Activated naive CD8-positive, alpha-beta T cell (primary cell): ENCODE data around the gene TNFRSF13B.
"Not testable (repeated sequence)": the region's sequence is repeated elsewhere in the genome, so short reads cannot be mapped to it uniquely, and the experiment has no call there.

Experiments
- H3K27ac Mint-ChIP-seq: one replicate; pipeline ENCODE4 v1.8.0; 2021; ENCODE audit warnings: mixed read lengths
- H3K27me3 Mint-ChIP-seq: one replicate; pipeline ENCODE4 v1.8.0; 2021; ENCODE audit warnings: mixed read lengths
- H3K36me3 Mint-ChIP-seq: one replicate; pipeline ENCODE4 v1.8.0; 2021; ENCODE audit warnings: mixed read lengths
- H3K4me1 Mint-ChIP-seq: one replicate; pipeline ENCODE4 v1.8.0; 2021; ENCODE audit warnings: low read depth, mixed read lengths
- H3K4me3 Mint-ChIP-seq: one replicate; pipeline ENCODE4 v1.8.0; 2021; ENCODE audit warnings: mild to moderate bottlenecking, mixed read lengths
- H3K9me3 Mint-ChIP-seq: one replicate; pipeline ENCODE4 v1.8.0; 2021; ENCODE audit warnings: low read depth, mixed read lengths

The TNFRSF13B gene

DNA sequence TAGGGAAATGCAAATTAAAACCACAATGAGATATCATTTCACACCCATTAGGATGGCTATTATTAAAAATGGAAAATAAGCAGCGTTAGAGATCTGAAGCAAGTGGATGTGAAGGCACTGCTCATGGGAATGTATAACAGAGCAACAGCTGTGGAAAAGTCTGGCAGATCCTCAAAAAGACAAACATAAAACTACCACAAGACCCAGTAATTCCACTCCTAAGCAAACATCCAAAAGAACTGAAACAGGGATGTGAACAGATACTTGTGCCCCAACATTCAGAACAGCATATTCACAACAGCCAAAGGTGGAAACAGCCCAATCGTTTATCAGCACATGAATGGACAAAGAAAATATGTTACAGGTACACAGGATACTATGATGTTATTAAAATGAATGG, 10.9 kb downstream of the TNFRSF13B start:
- H3K4me1 Mint-ChIP-seq, H3K36me3 Mint-ChIP-seq, H3K27ac Mint-ChIP-seq, H3K4me3 Mint-ChIP-seq, H3K9me3 Mint-ChIP-seq: not testable (repeated sequence)
- peaks cover 14% of the 10 kb centered on the region for H3K27me3 Mint-ChIP-seq

DNA sequence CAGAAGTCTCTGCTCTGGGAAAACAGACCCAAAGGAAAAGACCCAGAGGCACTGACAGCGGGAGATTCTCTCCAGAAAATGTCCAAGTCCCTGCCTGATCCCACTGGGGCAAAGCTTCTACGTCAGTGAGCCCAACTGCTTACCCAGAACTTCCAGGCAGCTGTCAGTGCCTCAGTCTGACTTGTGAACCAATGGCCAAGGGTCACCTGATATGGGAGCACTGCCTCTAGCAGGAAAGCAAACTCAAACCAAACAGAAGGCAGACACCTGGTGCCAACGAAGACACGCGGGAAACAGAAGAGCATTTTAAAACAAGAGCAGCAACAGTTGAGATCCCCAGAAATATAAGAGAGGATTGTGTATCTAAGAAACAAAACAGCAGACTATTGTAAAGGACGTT, 16.9 kb downstream of the TNFRSF13B start:
- H3K4me1 Mint-ChIP-seq = not testable (repeated sequence)

DNA sequence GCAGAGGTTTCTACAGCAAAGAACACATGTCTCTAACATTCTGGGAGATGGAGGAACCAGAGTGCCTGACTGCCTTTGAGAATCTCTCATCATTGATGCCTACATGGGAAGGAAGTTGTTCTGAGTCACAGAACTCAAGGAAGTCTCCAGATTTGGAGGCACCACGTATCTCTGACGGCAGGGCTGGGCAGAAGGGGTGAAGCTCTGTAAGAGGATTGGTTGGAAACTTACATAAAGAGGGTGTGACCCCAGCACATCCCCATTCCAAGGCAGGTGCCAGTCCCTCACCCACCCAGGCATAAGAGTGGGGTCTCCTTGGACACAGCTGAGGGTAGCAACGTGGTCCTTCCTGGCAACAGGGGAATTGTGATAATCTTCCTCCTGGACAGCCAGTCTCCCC, 17.4 kb downstream of the TNFRSF13B start:
- Mint-ChIP-seq H3K36me3 (peaks cover 5% of the 10 kb centered on the region), H3K9me3 (no peaks in the 10 kb centered on the region), H3K4me1 (no peaks in the 10 kb centered on the region)

More for the DNA sequence above, 16.9 kb downstream of the TNFRSF13B start:
- not testable (repeated sequence) for H3K9me3 Mint-ChIP-seq, H3K36me3 Mint-ChIP-seq, H3K27ac Mint-ChIP-seq, H3K4me3 Mint-ChIP-seq
- H3K27me3 Mint-ChIP-seq = peaks cover 28% of the 10 kb centered on the region

DNA sequence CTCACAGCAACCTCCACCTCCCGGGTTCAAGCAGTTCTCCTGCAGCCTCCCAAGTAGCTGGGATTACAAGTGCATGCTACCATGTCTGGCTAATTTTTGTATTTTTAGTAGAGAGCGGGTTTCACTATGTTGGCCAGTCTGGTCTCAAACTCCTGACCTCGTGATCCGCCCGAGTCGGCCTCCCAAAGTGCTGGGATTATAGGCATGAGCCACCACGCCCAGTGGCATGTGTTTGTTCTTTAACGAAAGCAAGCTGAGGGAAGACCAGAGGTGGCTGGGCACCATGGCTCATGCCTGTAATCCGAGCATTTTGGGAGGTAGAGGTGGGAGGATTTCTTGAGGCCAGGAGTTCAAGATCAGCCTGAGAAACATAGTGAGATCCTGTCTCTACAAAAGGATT, 18.1 kb downstream of the TNFRSF13B start:
- no peak overlapping the region for H3K27ac Mint-ChIP-seq
- peaks cover 5% of the 10 kb centered on the region for H3K36me3 Mint-ChIP-seq
- no peaks in the 10 kb centered on the region for H3K4me1 Mint-ChIP-seq
- peaks cover 28% of the 10 kb centered on the region for H3K27me3 Mint-ChIP-seq
- peaks cover 3% of the 10 kb centered on the region for H3K9me3 Mint-ChIP-seq
- H3K4me3 Mint-ChIP-seq = no peak overlapping the region

More for the DNA sequence above, 17.4 kb downstream of the TNFRSF13B start:
- no peak overlapping the region for H3K27ac Mint-ChIP-seq
- H3K27me3 Mint-ChIP-seq = peaks cover 28% of the 10 kb centered on the region
- no peak overlapping the region for H3K4me3 Mint-ChIP-seq

DNA sequence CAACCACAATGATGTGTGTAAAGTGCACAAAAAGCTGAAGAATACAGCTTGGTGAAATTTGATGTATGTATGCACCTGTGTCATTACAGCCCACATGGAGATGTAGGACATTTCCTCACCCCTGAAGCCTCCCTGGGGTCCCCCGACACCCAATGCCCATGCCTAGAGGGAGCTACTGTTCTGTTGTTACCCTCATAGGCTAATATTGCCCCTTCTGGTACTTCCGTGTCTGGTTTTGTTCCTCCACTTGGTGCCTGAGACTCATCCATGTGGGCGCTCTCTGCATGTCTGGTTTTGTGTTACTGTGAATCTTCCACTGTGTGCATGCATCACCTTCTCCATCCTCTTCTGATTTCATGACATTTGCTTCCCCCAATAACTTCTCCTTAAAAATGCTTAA, 18.6 kb downstream of the TNFRSF13B start:
- Mint-ChIP-seq H3K27ac (no peak overlapping the region), H3K9me3 (peaks cover 3% of the 10 kb centered on the region), H3K27me3 (peaks cover 28% of the 10 kb centered on the region), H3K4me1 (no peaks in the 10 kb centered on the region), H3K4me3 (no peak overlapping the region), H3K36me3 (peaks cover 5% of the 10 kb centered on the region)

DNA sequence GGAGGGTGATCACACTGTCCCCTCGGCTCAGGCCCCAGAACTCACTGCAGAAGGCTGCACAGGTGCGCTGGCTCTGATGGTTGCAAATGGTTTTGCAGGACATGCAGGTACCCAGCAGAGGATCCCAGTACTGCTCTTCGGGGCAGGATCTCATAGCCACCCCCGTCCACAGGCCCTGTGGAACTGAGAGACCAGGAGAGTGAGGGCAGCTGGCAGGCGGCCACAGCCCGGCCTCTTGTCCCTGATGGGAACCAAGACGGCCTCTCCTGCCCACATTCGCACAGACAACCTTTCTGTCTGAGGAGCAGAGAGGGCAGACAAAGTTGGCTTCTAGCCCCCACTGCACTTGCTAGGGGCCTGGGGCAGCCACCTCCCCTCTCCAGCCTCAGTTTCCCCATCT, 19.5 kb downstream of the TNFRSF13B start:
- Mint-ChIP-seq H3K36me3 (peaks cover 5% of the 10 kb centered on the region), H3K27ac (no peak overlapping the region), H3K4me1 (no peaks in the 10 kb centered on the region), H3K4me3 (no peak overlapping the region), H3K9me3 (peaks cover 3% of the 10 kb centered on the region), H3K27me3 (peaks cover 28% of the 10 kb centered on the region)

DNA sequence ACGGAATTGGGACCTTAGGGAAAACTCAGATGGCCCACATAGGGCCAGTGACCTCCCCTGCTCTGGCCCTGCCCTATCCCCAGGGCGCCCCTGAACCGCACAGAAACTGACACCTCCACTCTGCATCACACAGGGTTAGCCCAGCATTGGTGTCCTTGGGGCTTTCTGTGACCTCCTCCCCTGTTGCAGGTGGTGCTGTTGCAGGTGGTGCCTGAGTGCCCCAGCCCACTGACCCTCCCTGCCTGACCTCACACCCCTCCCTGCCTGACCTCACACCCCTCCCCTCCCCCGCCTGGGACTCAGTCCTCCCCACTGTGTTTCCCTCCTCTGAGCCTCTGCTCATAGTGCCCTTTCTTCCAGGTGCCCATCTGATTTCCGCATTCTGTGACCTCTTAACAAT, 21.4 kb downstream of the TNFRSF13B start:
- no peak overlapping the region for H3K27ac Mint-ChIP-seq
- peaks cover 4% of the 10 kb centered on the region for H3K36me3 Mint-ChIP-seq
- H3K4me3 Mint-ChIP-seq = no peak overlapping the region
- no peaks in the 10 kb centered on the region for H3K4me1 Mint-ChIP-seq
- H3K27me3 Mint-ChIP-seq = peaks cover 17% of the 10 kb centered on the region
- peaks cover 3% of the 10 kb centered on the region for H3K9me3 Mint-ChIP-seq

DNA sequence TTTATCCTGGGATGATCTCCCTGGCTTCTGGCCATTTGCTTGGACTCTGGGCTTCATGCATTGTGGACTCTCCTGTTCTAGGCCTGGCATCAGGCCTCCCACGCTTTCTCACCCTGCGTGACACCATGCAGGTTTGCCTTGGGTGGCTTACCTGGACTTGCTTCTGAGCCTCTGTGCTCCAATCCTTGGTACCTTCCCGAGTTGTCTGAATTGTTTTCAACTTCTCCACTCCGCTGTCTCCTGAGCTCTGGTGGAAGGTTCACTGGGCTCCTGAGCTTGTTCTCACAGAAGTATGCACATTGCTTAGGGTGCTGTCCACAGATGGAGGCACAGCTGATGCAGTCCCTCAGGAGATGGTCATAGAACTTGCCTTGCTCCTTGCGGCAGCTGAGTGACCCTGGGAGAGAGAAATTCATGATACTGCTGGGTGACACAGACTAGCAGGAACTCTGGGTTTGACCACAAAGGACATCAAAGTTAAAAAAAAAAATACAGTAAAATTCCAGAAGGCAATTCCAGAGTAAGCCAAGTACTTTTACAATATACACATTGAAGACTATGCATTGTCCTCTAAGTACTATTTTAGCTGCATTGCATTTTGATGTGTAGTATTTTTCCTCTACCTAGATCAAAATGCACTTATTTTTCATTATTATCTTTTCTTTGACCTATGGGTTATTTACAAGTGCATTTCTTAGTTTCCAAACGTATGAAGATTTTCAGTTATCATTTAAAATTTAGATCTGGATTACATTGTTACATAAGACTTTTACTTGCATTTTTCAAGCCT, 23.1 kb downstream of the TNFRSF13B start:
- Mint-ChIP-seq H3K36me3 (no peaks in the 10 kb centered on the region), H3K27ac (no peak overlapping the region), H3K9me3 (peaks cover 3% of the 10 kb centered on the region), H3K27me3 (peaks cover 10% of the 10 kb centered on the region), H3K4me1 (no peaks in the 10 kb centered on the region), H3K4me3 (no peak overlapping the region)

DNA sequence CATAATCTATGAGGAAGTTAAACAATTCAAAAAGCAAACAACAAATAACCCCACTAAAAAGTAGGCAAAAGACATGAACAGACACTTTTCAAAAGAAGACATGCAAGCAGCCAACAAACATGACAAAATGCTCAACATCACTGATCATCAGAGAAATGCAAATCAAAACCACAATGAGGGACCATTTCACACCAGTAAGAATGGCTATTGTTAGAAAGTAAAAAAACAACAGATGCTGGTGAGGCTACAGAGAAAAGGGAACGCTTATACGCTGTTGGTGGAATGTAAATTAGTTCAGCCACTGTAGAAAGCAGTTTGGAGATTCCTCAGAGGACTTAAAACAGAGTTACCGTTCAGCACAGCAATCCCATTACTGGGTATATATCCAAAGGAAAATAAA, 24.4 kb downstream of the TNFRSF13B start:
- H3K27me3 Mint-ChIP-seq = peaks cover 7% of the 10 kb centered on the region
- H3K4me1 Mint-ChIP-seq = no peaks in the 10 kb centered on the region
- no peaks in the 10 kb centered on the region for H3K36me3 Mint-ChIP-seq
- no peak overlapping the region for H3K4me3 Mint-ChIP-seq
- peaks cover 3% of the 10 kb centered on the region for H3K9me3 Mint-ChIP-seq
- no peak overlapping the region for H3K27ac Mint-ChIP-seq

DNA sequence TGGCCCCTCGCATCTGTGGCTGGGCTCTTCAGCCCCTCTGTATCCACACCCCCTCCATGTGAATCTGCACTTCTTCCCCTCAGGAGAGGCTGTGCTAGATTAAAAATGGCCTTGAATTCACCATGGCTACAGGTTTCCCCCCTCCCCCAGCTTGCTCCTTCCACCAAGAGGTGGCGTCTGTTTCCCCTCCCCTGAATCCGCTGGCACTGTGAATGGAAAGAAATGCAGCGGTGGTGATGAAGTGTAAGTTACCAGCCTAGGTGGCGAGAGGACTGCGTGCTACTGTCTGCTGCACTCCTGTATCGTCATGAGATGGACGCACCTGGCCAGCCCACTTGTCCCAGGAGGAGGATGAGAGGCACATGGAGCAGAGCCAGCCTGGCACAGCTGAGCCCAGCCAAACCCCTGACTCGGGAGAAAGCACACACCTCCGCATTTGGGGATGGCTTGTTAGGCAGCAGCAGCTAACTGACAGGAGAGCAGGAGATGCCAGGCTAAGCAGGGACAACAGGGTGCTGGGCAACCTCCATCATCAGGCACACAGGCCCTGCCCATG, 26.2 kb downstream of the TNFRSF13B start:
- no peaks in the 10 kb centered on the region for H3K36me3 Mint-ChIP-seq
- H3K27me3 Mint-ChIP-seq = peaks cover under 1% of the 10 kb centered on the region
- H3K9me3 Mint-ChIP-seq = peaks cover 3% of the 10 kb centered on the region
- H3K4me3 Mint-ChIP-seq = no peak overlapping the region
- H3K27ac Mint-ChIP-seq = no peak overlapping the region
- no peaks in the 10 kb centered on the region for H3K4me1 Mint-ChIP-seq

DNA sequence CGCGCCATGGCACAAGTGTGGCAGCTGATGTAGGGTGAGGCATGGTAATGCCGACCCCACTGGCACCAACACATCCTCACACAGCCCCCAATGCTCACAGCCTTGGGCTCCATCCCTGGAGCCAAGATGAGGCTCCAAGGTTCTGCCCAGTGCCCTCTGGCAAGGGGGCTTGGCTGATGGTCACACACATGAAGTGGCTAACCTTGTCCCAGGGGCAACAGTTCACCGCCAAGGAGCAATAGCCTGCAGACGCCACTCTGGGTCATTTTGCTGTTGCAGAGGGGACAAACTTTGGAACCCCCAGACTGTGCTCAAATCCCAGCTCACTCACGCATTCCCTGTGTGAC, 26.8 kb downstream of the TNFRSF13B start:
- Mint-ChIP-seq H3K4me1 (no peaks in the 10 kb centered on the region), H3K4me3 (no peak overlapping the region), H3K27me3 (no peaks in the 10 kb centered on the region), H3K9me3 (peaks cover 3% of the 10 kb centered on the region), H3K36me3 (no peaks in the 10 kb centered on the region), H3K27ac (no peak overlapping the region)

DNA sequence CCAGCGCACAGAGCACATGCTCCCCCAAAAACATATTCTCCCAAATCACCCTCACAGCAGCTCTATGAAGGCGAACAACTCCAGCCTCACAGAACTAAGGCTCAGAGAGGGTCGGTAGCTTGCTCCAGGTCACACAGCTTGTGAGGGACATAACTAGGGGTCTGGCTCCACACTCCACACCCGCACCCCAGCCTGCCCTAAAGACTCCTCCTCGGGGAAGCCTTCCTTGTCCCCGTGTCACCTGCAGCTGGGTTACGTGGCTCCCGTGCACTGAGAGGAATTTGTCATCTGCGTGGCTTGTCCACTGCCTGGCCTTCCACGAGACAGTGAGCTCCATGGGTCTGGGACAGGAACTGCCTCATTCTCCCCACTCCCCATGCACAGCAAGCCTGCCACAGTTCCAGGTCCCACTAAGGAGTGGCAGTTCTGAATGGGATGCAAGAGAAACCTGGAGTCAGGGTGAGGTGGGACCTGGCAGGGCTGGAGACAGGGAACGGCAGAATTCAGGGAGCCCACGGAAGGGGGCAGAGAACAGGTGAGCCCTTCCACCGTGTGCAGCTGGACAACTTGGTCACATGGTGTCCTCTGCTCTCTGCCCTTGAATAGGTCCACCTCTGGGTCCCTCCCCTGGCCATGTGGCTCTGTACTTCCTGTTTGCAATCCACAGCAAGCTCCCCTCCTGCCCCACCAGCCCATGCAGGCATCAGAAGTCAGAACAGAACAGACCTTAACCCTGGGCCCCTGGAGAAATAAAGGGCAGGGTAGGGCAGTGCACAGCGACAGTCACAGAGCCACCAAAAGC, 27.4 kb downstream of the TNFRSF13B start:
- peaks cover 3% of the 10 kb centered on the region for H3K9me3 Mint-ChIP-seq
- H3K4me3 Mint-ChIP-seq = no peak overlapping the region
- H3K27me3 Mint-ChIP-seq = no peaks in the 10 kb centered on the region
- H3K36me3 Mint-ChIP-seq = no peaks in the 10 kb centered on the region
- no peak overlapping the region for H3K27ac Mint-ChIP-seq
- H3K4me1 Mint-ChIP-seq = no peaks in the 10 kb centered on the region

DNA sequence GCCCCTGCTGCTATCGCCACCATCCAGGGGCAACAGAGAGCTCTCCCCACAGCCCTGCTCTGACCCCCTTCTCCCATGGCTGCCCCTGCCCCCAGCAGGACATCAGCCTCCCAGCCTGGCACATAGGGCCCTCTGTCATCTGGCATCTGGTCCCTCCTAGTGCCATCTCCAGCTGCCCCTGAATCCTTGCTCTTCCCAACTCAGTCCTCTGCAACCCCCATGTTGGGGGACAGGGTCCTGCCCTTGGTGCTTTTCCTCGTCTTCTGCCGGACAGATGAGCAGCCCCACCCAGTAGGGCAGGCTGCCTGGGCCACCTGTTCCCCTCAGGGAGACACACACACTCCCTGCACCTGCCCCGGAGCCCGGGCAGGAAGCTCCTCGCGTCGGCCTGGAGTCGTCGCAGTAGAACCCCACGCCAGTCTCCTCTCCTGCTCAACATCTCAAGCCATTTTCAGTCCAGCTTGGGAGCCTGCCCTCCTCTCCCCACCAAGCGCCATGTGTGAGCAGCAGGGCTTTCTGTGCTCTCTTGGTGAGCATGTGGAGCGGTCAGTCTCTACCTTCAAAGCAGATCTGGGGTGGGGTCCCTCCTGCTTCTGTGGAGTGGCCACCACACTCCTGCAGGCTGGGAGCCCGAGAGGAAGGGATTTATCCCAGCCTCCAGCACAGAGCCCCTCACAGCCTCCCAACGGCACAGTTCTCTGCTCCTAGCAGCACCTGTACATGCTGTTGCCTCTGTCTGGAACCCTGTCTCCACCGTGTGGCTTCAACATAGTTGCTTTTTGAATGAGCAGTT, 28.2 kb downstream of the TNFRSF13B start:
- Mint-ChIP-seq H3K9me3 (no peaks in the 10 kb centered on the region), H3K4me1 (no peaks in the 10 kb centered on the region), H3K27ac (no peak overlapping the region), H3K36me3 (no peaks in the 10 kb centered on the region), H3K27me3 (peaks cover 2% of the 10 kb centered on the region), H3K4me3 (no peak overlapping the region)

DNA sequence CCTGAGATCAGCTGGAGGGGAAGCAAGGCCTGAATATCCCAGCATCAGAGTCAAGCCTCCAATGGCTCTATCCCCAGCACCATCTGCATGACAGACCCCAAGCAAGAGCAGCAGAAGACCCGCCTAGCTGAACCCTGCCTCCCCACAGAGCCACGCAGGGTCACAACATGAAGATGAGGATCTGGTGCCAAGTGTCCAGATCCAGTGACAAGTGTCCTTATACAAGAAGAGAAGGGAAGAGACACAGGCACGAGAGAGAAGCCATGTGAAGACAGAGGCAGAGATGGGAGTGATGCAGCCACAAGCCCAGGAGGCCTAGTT, 28.9 kb downstream of the TNFRSF13B start:
- Mint-ChIP-seq H3K27ac (no peak overlapping the region), H3K9me3 (no peaks in the 10 kb centered on the region), H3K4me3 (no peak overlapping the region), H3K27me3 (peaks cover 2% of the 10 kb centered on the region), H3K36me3 (no peaks in the 10 kb centered on the region), H3K4me1 (no peaks in the 10 kb centered on the region)
